Peyer's patch (tissue), 4 donors: Measurements from ENCODE around the gene PARL. TPM values are rescaled to one million over a fixed set of nuclear protein-coding genes. Genes with fewer than 3 reads are reported as not detected.

Experiments used
- DNase-seq, 3 donors: peaks; one replicate each; pipeline ENCODE4 v3.0.0-alpha.2; 2017 to 2019
- H3K27ac ChIP-seq, 4 donors: fragments of 200-600 bp; sonication (generic); one replicate each; pipeline ENCODE4 v1.5.1; 2016 to 2019
- H3K27me3 ChIP-seq, 2 donors: fragments of 200-600 bp; sonication (generic); one replicate each; pipeline ENCODE4 v1.5.1; 2019
- H3K36me3 ChIP-seq, 3 donors: fragments of 200-600 bp; sonication (generic); one replicate each; pipeline ENCODE4 v1.5.1; 2016 to 2019
- H3K4me1 ChIP-seq, 4 donors: fragments of 200-600 bp; sonication (generic); one replicate each; pipeline ENCODE4 v1.5.1; 2016 to 2019
- H3K4me3 ChIP-seq, 4 donors: fragments of 200-600 bp; sonication (generic); 1 replicate in 3 of 4; 2 replicates in 1 of 4; pipeline ENCODE4 v1.5.1; 2016 to 2019; ENCODE audit warnings: mild to moderate bottlenecking in 1 of 4
- H3K9me3 ChIP-seq, 4 donors: fragments of 200-600 bp; sonication (generic); one replicate each; pipeline ENCODE4 v1.5.1; 2016 to 2019; ENCODE audit warnings: mild to moderate bottlenecking in 1 of 4
- POLR2A ChIP-seq, 2 donors: fragments of 450-650 bp; IDR thresholded peaks; one replicate each; pipeline ENCODE4 v1.5.1; 2017; ENCODE audit warnings: antibody characterized with exemption in 2 of 2, mild to moderate bottlenecking in 2 of 2, moderate library complexity in 2 of 2
- total RNA-seq, 4 donors: library from RNA; depleted of rRNA; stranded (reverse); fragments of >200 nt; gene quantifications; one replicate each; pipeline ENCODE4 v1.1.0, GENCODE V29; 2016
- TF ChIP-seq, protein P1 (sequence below), 6 experiments: fragments of 450-650 bp in 4 of 6; fragments of 200-600 bp in 2 of 6; sonication (generic) in 1 of 6; IDR thresholded peaks; one replicate each; pipeline ENCODE4 v1.5.1; 2017 to 2019; ENCODE audit warnings: antibody characterized with exemption in 6 of 6, mild to moderate bottlenecking in 3 of 6, moderate library complexity in 1 of 6

The PARL gene, protein sequence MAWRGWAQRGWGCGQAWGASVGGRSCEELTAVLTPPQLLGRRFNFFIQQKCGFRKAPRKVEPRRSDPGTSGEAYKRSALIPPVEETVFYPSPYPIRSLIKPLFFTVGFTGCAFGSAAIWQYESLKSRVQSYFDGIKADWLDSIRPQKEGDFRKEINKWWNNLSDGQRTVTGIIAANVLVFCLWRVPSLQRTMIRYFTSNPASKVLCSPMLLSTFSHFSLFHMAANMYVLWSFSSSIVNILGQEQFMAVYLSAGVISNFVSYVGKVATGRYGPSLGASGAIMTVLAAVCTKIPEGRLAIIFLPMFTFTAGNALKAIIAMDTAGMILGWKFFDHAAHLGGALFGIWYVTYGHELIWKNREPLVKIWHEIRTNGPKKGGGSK
- total RNA-seq = 10 to 100 TPM; 22.3 to 69.9 (median 43.9) TPM

DNA sequence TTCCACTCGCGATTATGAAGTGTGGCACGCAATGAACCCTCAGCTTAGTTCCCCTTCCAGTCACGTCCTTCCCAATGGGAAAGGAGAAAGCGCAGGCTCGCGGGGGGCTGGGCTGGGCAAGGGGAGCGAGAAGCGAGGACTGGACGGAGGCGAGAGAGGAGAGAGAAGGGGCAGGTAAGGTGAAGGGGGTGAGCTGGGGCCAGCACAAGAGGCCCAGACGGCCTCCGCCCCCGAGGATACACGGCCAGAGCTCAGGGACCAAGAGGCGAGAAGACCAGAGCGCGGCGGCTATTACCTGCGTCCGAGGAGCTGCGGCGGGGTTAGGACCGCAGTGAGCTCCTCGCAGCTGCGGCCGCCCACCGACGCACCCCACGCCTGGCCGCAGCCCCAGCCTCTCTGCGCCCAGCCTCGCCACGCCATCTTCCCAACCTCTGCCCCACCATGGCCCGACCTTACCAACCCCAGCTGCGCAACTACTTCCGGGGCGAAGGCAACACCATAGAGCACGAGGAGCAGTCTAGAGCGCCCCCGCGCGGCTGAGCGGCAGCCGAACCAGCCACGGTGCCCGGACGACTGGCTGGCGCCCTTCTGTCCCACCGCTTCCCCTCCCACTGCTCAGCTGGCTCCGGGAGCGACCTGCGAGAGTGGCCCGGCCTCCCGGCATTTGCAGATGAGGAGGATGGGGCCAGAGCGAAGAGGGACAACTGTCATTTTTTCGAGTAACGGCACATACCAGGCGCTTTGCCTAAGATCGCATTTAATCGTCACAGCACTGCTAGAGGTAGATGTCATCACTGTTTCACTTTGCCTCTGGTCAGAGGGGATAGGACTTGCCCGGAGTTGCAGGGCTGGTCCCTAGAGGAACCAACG is at the start of gene PARL:
Gene PARL (minus strand): TSS at position 454 of the 870 bp plus-strand sequence. CDS start 34 bp downstream, at position 420.
- H3K9me3 ChIP-seq = no peaks in the 10 kb centered on the region
- TF ChIP-seq POLR2A (IDR thresholded peaks at IDR 0.05) = peak; percentile 66
- TF ChIP-seq, protein P1, sequence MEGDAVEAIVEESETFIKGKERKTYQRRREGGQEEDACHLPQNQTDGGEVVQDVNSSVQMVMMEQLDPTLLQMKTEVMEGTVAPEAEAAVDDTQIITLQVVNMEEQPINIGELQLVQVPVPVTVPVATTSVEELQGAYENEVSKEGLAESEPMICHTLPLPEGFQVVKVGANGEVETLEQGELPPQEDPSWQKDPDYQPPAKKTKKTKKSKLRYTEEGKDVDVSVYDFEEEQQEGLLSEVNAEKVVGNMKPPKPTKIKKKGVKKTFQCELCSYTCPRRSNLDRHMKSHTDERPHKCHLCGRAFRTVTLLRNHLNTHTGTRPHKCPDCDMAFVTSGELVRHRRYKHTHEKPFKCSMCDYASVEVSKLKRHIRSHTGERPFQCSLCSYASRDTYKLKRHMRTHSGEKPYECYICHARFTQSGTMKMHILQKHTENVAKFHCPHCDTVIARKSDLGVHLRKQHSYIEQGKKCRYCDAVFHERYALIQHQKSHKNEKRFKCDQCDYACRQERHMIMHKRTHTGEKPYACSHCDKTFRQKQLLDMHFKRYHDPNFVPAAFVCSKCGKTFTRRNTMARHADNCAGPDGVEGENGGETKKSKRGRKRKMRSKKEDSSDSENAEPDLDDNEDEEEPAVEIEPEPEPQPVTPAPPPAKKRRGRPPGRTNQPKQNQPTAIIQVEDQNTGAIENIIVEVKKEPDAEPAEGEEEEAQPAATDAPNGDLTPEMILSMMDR (IDR thresholded peaks at IDR 0.05) = peak; percentile 84 to 97 (median 96)

DNA sequence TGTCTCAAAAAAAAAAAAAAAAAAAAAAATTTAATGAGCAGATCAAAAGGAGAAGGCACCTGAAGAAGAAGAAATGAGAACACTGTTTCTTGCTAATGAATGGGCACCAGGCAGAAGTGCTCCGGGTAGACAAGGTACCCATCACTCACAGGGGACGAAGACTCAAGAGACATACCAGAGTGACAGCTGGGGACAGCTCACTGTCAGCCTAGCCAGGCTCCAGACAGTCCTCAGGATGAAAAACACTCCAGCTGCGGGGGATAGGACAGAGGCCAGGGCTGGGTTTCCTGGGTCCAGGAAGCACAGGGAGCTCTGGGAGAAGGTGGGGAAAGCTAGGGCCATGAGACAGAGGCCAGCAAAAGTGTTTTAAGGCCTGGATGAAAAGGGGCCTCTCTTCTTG is 48.5 kb upstream of the PARL start:
- no peak overlapping the region for H3K27ac ChIP-seq
- peaks cover 0 to 17% (median 0%) of the 10 kb centered on the region in 3 donors for H3K36me3 ChIP-seq

More for the DNA sequence above, at the start of gene PARL:
- Histone ChIP-seq H3K36me3 (no peaks in the 10 kb centered on the region), H3K4me3 (peak within 1 kb of the TSS; percentile 81 to 97 (median 88)), H3K4me1 (peaks cover 0 to 21% (median 9%) of the 10 kb centered on the region in 4 donors), H3K27ac (peak within 1 kb of the TSS; percentile 71 to 80 (median 76)), H3K27me3 (no peaks in the 10 kb centered on the region)
- DNase-seq = peak; percentile 97 to 98 (median 98)

DNA sequence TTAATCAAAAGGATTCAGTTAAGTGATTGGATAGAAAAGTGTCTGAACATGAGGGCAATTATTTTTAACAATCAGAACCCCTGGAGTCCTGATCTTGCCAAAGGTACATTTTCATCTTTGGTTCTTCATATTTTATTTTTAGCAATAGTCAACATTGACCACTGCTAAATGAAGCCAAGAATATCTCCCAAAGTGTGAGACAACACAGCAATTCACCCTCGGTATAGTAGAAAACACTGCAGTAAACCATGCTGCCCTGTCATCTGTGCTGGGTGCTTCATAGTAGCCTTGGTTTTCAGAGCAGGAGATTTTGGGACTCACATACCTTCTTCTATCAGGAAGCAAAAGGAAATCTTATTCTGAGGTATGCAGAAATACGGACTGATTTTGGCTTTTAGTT is 47.2 kb upstream of the PARL start:
- no peak overlapping the region for H3K4me3 ChIP-seq
- H3K4me1 ChIP-seq = peaks cover 0 to 5% (median 2%) of the 10 kb centered on the region in 4 donors
- TF ChIP-seq, protein P1 (IDR thresholded peaks at IDR 0.05) = no peak
- no peak for TF ChIP-seq POLR2A (IDR thresholded peaks at IDR 0.05)
- DNase-seq = no peak
- H3K36me3 ChIP-seq = peaks cover 0 to 6% (median 0%) of the 10 kb centered on the region in 3 donors
- H3K27ac ChIP-seq = no peak overlapping the region
- H3K9me3 ChIP-seq = no peaks in the 10 kb centered on the region
- H3K27me3 ChIP-seq = no peaks in the 10 kb centered on the region

More for the DNA sequence above, 48.5 kb upstream of the PARL start:
- Histone ChIP-seq H3K27me3 (no peaks in the 10 kb centered on the region), H3K4me3 (no peak overlapping the region), H3K4me1 (peaks cover 0 to 5% (median 2%) of the 10 kb centered on the region in 4 donors), H3K9me3 (no peaks in the 10 kb centered on the region)
- TF ChIP-seq POLR2A (IDR thresholded peaks at IDR 0.05) = no peak
- TF ChIP-seq, protein P1 (IDR thresholded peaks at IDR 0.05) = no peak
- DNase-seq = no peak

DNA sequence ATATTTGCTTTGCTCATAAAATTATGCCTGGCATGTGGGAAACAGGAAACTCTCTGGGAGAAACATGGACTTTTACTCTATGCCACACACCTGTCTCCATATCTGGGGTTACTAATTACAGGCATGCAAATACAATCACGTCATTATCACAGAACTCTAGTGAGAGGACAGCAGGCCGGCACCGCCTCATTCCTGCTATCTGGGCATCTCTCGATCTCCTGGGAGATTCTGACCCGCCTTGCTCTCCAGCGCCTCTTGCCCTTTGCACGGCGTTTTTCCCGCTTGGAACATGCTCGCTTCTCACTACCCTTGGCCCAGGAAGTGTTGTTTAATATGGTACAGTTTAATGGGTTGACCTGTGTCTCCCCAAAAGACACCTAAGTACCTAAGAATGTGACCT is 45.4 kb upstream of the PARL start:
- Histone ChIP-seq H3K27ac (peak overlapping the region in 3 of 4 donors; percentile 60 to 82 (median 64)), H3K9me3 (no peaks in the 10 kb centered on the region), H3K4me1 (peaks cover 0 to 5% (median 2%) of the 10 kb centered on the region in 4 donors), H3K36me3 (peaks cover 0 to 4% (median 0%) of the 10 kb centered on the region in 3 donors), H3K4me3 (no peak overlapping the region), H3K27me3 (no peaks in the 10 kb centered on the region)
- TF ChIP-seq, protein P1 (IDR thresholded peaks at IDR 0.05) = no peak
- TF ChIP-seq POLR2A (IDR thresholded peaks at IDR 0.05) = no peak
- peak in 2 of 3 donors; percentile 86 to 89 for DNase-seq

DNA sequence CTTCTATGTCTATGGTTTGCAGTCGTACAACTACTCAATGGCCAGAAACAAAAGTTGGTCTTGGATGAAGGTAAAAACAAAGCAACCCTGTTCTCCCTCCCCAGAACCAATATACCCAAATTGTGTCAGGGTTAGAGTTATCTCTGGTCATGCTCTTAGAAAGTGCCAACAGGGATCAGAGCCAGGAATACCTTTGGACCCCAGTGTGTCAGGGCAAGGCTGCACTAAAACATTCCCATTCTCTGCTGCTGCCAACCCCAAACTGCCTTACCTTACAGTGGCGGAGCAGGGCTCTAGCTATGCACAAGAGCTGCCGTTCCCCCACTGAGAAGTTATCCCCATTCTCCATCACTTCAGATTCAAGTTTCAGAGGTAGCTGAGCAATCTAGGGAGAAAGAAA is 42.4 kb upstream of the PARL start:
- TF ChIP-seq, protein P1 (IDR thresholded peaks at IDR 0.05) = no peak
- no peak for TF ChIP-seq POLR2A (IDR thresholded peaks at IDR 0.05)
- peaks cover 0 to 20% (median 0%) of the 10 kb centered on the region in 3 donors for H3K36me3 ChIP-seq
- DNase-seq = no peak

More for the DNA sequence above, 42.4 kb upstream of the PARL start:
- Histone ChIP-seq H3K4me1 (peaks cover 0 to 5% (median 2%) of the 10 kb centered on the region in 4 donors), H3K4me3 (no peak overlapping the region), H3K27me3 (no peaks in the 10 kb centered on the region), H3K9me3 (no peaks in the 10 kb centered on the region), H3K27ac (no peak overlapping the region)
